K562 (cell line): Measurements from ENCODE around the gene SPNS2. TPM values are rescaled to one million over a fixed set of nuclear protein-coding genes. Genes with fewer than 3 reads are reported as not detected.

Source experiments
- CEBPG ChIP-seq, 3 experiments: fragments of 200-800 bp in 1 of 3; sonication (Bioruptor generic) in 1 of 3; sonication (generic) in 1 of 3; formaldehyde crosslinking in 1 of 3; IDR thresholded peaks in 2 of 3; conservative IDR thresholded peaks in 1 of 3; 2 replicates each; pipeline versions ENCODE4 v1.6.1 to v1.8.0; 2016 to 2022; ENCODE audit warnings: missing compliant biosample characterization in 2 of 3, missing genetic modification characterization in 2 of 3, mild to moderate bottlenecking in 1 of 3, missing genetic modification reagents in 1 of 3
- DNMT1 ChIP-seq: fragments of 450-650 bp; IDR thresholded peaks from 2 replicates; pipeline ENCODE4 v1.6.1; 2016; ENCODE audit warnings: antibody characterized with exemption, mild to moderate bottlenecking
- FOS ChIP-seq: IDR thresholded peaks from 3 replicates; pipeline ENCODE4 v1.6.1; 2011; ENCODE audit not compliant: insufficient read length; ENCODE audit errors: extremely low read depth
- GABPB1 ChIP-seq: sonication (generic); formaldehyde crosslinking; IDR thresholded peaks from 2 replicates; pipeline ENCODE4 v1.8.0; 2022; ENCODE audit warnings: mild to moderate bottlenecking, missing genetic modification reagents
- MIER1 ChIP-seq: fragments of 450-650 bp; IDR thresholded peaks from 2 replicates; pipeline ENCODE4 v1.6.1; 2016; ENCODE audit warnings: antibody characterized with exemption, mild to moderate bottlenecking, low read depth
- MTA2 ChIP-seq: fragments of 450-650 bp; IDR thresholded peaks from 2 replicates; pipeline ENCODE4 v1.6.1; 2016; ENCODE audit warnings: low read depth
- NEUROD1 ChIP-seq: fragments of 150-350 bp; IDR thresholded peaks from 2 replicates; pipeline ENCODE4 v1.6.1; 2014; ENCODE audit warnings: borderline replicate concordance, low read length, low read depth; ENCODE audit not compliant: partially characterized antibody
- NFIX ChIP-seq: fragments of 250-450 bp; sonication (Bioruptor Pico); IDR thresholded peaks from 2 replicates; pipeline ENCODE4 v1.4.0; 2020; ENCODE audit warnings: low read depth, mild to moderate bottlenecking, moderate library complexity
- NR2C1 ChIP-seq, 2 experiments: fragments of 450-650 bp; IDR thresholded peaks; 2 replicates each; pipeline ENCODE4 v1.6.1; 2017; ENCODE audit warnings: mild to moderate bottlenecking in 2 of 2, antibody characterized with exemption in 1 of 2, inconsistent platforms in 1 of 2, missing compliant biosample characterization in 1 of 2, missing genetic modification characterization in 1 of 2
- NRF1 ChIP-seq, 2 experiments: fragments of 450-650 bp; IDR thresholded peaks in 1 of 2; conservative IDR thresholded peaks in 1 of 2; 2 replicates each; pipeline ENCODE4 v1.6.1; 2014; ENCODE audit warnings: mild to moderate bottlenecking in 2 of 2
- POLR2AphosphoS5 ChIP-seq: IDR thresholded peaks from 2 replicates; pipeline ENCODE4 v1.6.1; 2011; ENCODE audit warnings: mild to moderate bottlenecking, low read depth, low read length, moderate library complexity; ENCODE audit not compliant: control insufficient read depth, insufficient read depth
- PTBP1 ChIP-seq: fragments of 200-400 bp; formaldehyde crosslinking; IDR thresholded peaks from 2 replicates; pipeline ENCODE4 v1.6.1; 2017; ENCODE audit warnings: low read depth, low read length
- SAP30 ChIP-seq: fragments of 200-600 bp; sonication (generic); IDR thresholded peaks from 2 replicates; pipeline ENCODE4 v1.6.1; 2012; ENCODE audit warnings: borderline replicate concordance, low read depth, mild to moderate bottlenecking, moderate library complexity, low read length, control low read depth, inconsistent platforms; ENCODE audit not compliant: insufficient read depth, poor library complexity, severe bottlenecking
- SIN3A ChIP-seq, 2 experiments: fragments of 150-350 bp in 1 of 2; IDR thresholded peaks; 2 replicates each; pipeline ENCODE4 v1.6.1; 2011 to 2016; ENCODE audit warnings: borderline replicate concordance in 2 of 2, low read depth in 2 of 2, low read length in 2 of 2, mild to moderate bottlenecking in 2 of 2, moderate library complexity in 2 of 2; ENCODE audit not compliant: control insufficient read depth in 1 of 2
- SPI1 ChIP-seq: IDR thresholded peaks from 2 replicates; pipeline ENCODE4 v1.6.1; 2011; ENCODE audit warnings: low read depth, low read length, control low read depth, borderline replicate concordance
- SRSF7 ChIP-seq: fragments of 200-400 bp; formaldehyde crosslinking; optimal IDR thresholded peaks from 2 replicates; pipeline ENCODE3; 2017; ENCODE audit warnings: mild to moderate bottlenecking, low read depth, low read length
- ZC3H11A ChIP-seq: IDR thresholded peaks from 2 replicates; pipeline ENCODE4 v1.6.1; 2012; ENCODE audit warnings: low read depth, low read length, improper control_type of control experiment
- ZFX ChIP-seq: sonication (generic); formaldehyde crosslinking; IDR thresholded peaks from 2 replicates; pipeline ENCODE4 v1.8.0; 2022; ENCODE audit warnings: mild to moderate bottlenecking, missing genetic modification reagents, moderate library complexity
- ZNF174 ChIP-seq: fragments of 250-450 bp; sonication (Bioruptor Pico); IDR thresholded peaks from 2 replicates; pipeline ENCODE4 v1.4.0; 2020; ENCODE audit warnings: mild to moderate bottlenecking
- polyA plus RNA-seq, 8 experiments: library from polyadenylated mRNA; depleted of rRNA in 4 of 8; stranded (reverse) in 5 of 8; unstranded in 3 of 8; fragments of >200 nt; fragmentation: Nextera tagmentation in 2 of 8; fragmentation: Illumina TruSeq in 1 of 8; extraction: Ambion mirVana in 2 of 8; extraction: Trizol in 1 of 8; gene quantifications; 2 replicates each; pipeline versions ENCODE4 v1.2.1 to v1.2.3, GENCODE V29; 2011 to 2014; ENCODE audit warnings: inconsistent platforms in 1 of 8, missing spikeins in 1 of 8
- total RNA-seq, 7 experiments: library from RNA; depleted of rRNA in 6 of 7; stranded (reverse); fragments of >200 nt in 6 of 7; fragmentation: Illumina TruSeq in 2 of 7; extraction: Trizol in 2 of 7; gene quantifications; 2 replicates each; pipeline versions ENCODE4 v1.2.1 to v1.2.3, GENCODE V29; 2011 to 2021; ENCODE audit warnings: low replicate concordance in 1 of 7
- TF ChIP-seq, protein P1 (sequence below), 2 experiments: fragments of 200-800 bp in 1 of 2; sonication (Bioruptor generic) in 1 of 2; sonication (generic) in 1 of 2; formaldehyde crosslinking in 1 of 2; IDR thresholded peaks in 1 of 2; conservative IDR thresholded peaks in 1 of 2; 2 replicates each; pipeline versions ENCODE4 v1.5.0 to v1.6.1; 2016 to 2020; ENCODE audit warnings: missing compliant biosample characterization in 1 of 2, missing genetic modification characterization in 1 of 2, missing genetic modification reagents in 1 of 2
- TF ChIP-seq, protein P2 (sequence below): sonication (generic); formaldehyde crosslinking; IDR thresholded peaks from 2 replicates; pipeline ENCODE4 v1.9.0; 2022; ENCODE audit warnings: mild to moderate bottlenecking, missing genetic modification reagents
- TF ChIP-seq, protein P3 (sequence below), 2 experiments: fragments of 450-650 bp; conservative IDR thresholded peaks; 2 replicates each; pipeline ENCODE4 v1.6.1; 2017; ENCODE audit warnings: mild to moderate bottlenecking in 2 of 2, moderate library complexity in 2 of 2

The SPNS2 gene
- total and polyA plus RNA-seq, 9 of the 15 experiments (the other 6 are each of a cell fraction or from before 2014, with no cell fraction given): 0.06 TPM; not detected in 8

GRCh38 chr17:4554997-4555799, 56.5 kb downstream of the SPNS2 start, which contains the start of gene MYBBP1A (continued):
- TF ChIP-seq CEBPG (CRISPR knock-in tag; IDR thresholded peaks at IDR 0.05) (no peak), CEBPG (tag; conservative IDR thresholded peaks at IDR 0.05 in 1 of 2, IDR thresholded peaks at IDR 0.05 in 1 of 2) (no peak), FOS (no peak), ZC3H11A (no peak), SPI1 (peak; percentile 73; the same call in 1 of the 2 replicates), GABPB1 (CRISPR knock-in tag) (peak; percentile 89), SAP30 (peak; percentile 96), ZNF174 (CRISPR knock-in tag) (no peak), NEUROD1 (no peak), DNMT1 (no peak), MTA2 (no peak), NRF1 (conservative IDR thresholded peaks at IDR 0.05 in 1 of 2, IDR thresholded peaks at IDR 0.05 in 1 of 2) (peak; percentile 97 to 98), POLR2AphosphoS5 (peak; percentile 69; the same call in 1 of the 2 replicates), PTBP1 (no peak), NR2C1 (IDR thresholded peaks at IDR 0.05) (peak; percentile 94), NR2C1 (tag; IDR thresholded peaks at IDR 0.05) (peak; percentile 95), SIN3A (IDR thresholded peaks at IDR 0.05; ENCODE audit: borderline replicate concordance in 2 of 2, control insufficient read depth in 1 of 2, low read depth in 2 of 2, low read length in 2 of 2) (peak; percentile 43 to 81; a peak in 2 of 4 replicates), ZFX (CRISPR knock-in tag) (peak; percentile 66), MIER1 (no peak), SRSF7 (no peak), NFIX (CRISPR knock-in tag) (no peak)
- TF ChIP-seq, protein P1, sequence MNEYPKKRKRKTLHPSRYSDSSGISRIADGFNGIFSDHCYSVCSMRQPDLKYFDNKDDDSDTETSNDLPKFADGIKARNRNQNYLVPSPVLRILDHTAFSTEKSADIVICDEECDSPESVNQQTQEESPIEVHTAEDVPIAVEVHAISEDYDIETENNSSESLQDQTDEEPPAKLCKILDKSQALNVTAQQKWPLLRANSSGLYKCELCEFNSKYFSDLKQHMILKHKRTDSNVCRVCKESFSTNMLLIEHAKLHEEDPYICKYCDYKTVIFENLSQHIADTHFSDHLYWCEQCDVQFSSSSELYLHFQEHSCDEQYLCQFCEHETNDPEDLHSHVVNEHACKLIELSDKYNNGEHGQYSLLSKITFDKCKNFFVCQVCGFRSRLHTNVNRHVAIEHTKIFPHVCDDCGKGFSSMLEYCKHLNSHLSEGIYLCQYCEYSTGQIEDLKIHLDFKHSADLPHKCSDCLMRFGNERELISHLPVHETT (CRISPR knock-in tag; conservative IDR thresholded peaks at IDR 0.05 in 1 of 2, IDR thresholded peaks at IDR 0.05 in 1 of 2): 0 out of 4 replicates have a peak, but pooled peaks of 1 of the 2 experiments have one; percentile 29
- TF ChIP-seq, protein P2, sequence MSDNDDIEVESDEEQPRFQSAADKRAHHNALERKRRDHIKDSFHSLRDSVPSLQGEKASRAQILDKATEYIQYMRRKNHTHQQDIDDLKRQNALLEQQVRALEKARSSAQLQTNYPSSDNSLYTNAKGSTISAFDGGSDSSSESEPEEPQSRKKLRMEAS (CRISPR knock-in tag): peak; percentile 95
- TF ChIP-seq, protein P3, sequence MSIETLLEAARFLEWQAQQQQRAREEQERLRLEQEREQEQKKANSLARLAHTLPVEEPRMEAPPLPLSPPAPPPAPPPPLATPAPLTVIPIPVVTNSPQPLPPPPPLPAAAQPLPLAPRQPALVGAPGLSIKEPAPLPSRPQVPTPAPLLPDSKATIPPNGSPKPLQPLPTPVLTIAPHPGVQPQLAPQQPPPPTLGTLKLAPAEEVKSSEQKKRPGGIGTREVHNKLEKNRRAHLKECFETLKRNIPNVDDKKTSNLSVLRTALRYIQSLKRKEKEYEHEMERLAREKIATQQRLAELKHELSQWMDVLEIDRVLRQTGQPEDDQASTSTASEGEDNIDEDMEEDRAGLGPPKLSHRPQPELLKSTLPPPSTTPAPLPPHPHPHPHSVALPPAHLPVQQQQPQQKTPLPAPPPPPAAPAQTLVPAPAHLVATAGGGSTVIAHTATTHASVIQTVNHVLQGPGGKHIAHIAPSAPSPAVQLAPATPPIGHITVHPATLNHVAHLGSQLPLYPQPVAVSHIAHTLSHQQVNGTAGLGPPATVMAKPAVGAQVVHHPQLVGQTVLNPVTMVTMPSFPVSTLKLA (conservative IDR thresholded peaks at IDR 0.05): peak; percentile 98 to 99
